Prostate gland (tissue), 2 donors: ENCODE results near the gene SMPD2.

Source experiments
- CTCF ChIP-seq, 4 experiments: fragments of 200-600 bp in 2 of 4; fragments of 450-650 bp in 2 of 4; sonication (generic) in 2 of 4; IDR thresholded peaks; 1 replicate in 3 of 4; 2 replicates in 1 of 4; pipeline ENCODE4 v1.5.1; 2016 to 2019; ENCODE audit warnings: antibody characterized with exemption in 4 of 4, mild to moderate bottlenecking in 2 of 4, moderate library complexity in 2 of 4
- POLR2A ChIP-seq: fragments of 450-650 bp; IDR thresholded peaks from one replicate; pipeline ENCODE4 v1.6.1; 2016; ENCODE audit warnings: antibody characterized with exemption, mild to moderate bottlenecking

- TF ChIP-seq POLR2A = no peak
- no peak for TF ChIP-seq CTCF (IDR thresholded peaks at IDR 0.05)
These were observed 29.5 kb upstream of the SMPD2 start for GRCh38 chr6:109411034-109411433.
